Peyer's patch (tissue), 4 donors: Measurements from ENCODE around the gene ANOS1. TPM values are rescaled to one million over a fixed set of nuclear protein-coding genes. Genes with fewer than 3 reads are reported as not detected.
A peak's percentile ranks its signal among the peaks of the same experiment; 100 is the strongest.

ENCODE experiments used
- DNase-seq, 3 donors: peaks; one replicate each; pipeline ENCODE4 v3.0.0-alpha.2; 2017 to 2019
- H3K27ac ChIP-seq, 4 donors: fragments of 200-600 bp; sonication (generic); one replicate each; pipeline ENCODE4 v1.5.1; 2016 to 2019
- H3K27me3 ChIP-seq, 2 donors: fragments of 200-600 bp; sonication (generic); one replicate each; pipeline ENCODE4 v1.5.1; 2019
- H3K36me3 ChIP-seq, 3 donors: fragments of 200-600 bp; sonication (generic); one replicate each; pipeline ENCODE4 v1.5.1; 2016 to 2019
- H3K4me1 ChIP-seq, 4 donors: fragments of 200-600 bp; sonication (generic); one replicate each; pipeline ENCODE4 v1.5.1; 2016 to 2019
- H3K4me3 ChIP-seq, 4 donors: fragments of 200-600 bp; sonication (generic); 1 replicate in 3 of 4; 2 replicates in 1 of 4; pipeline ENCODE4 v1.5.1; 2016 to 2019; ENCODE audit warnings: mild to moderate bottlenecking in 1 of 4
- H3K9me3 ChIP-seq, 4 donors: fragments of 200-600 bp; sonication (generic); one replicate each; pipeline ENCODE4 v1.5.1; 2016 to 2019; ENCODE audit warnings: mild to moderate bottlenecking in 1 of 4
- CTCF ChIP-seq, 6 experiments: fragments of 450-650 bp in 4 of 6; fragments of 200-600 bp in 2 of 6; sonication (generic) in 1 of 6; IDR thresholded peaks; one replicate each; pipeline ENCODE4 v1.5.1; 2017 to 2019; ENCODE audit warnings: antibody characterized with exemption in 6 of 6, mild to moderate bottlenecking in 3 of 6, moderate library complexity in 1 of 6
- POLR2A ChIP-seq, 2 donors: fragments of 450-650 bp; IDR thresholded peaks; one replicate each; pipeline ENCODE4 v1.5.1; 2017; ENCODE audit warnings: antibody characterized with exemption in 2 of 2, mild to moderate bottlenecking in 2 of 2, moderate library complexity in 2 of 2
- total RNA-seq, 4 donors: library from RNA; depleted of rRNA; stranded (reverse); fragments of >200 nt; gene quantifications; one replicate each; pipeline ENCODE4 v1.1.0, GENCODE V29; 2016

The ANOS1 gene
- total RNA-seq, 4 donors from 2014 or later: 0.19 to 2.5 TPM; not detected in 2

DNA sequence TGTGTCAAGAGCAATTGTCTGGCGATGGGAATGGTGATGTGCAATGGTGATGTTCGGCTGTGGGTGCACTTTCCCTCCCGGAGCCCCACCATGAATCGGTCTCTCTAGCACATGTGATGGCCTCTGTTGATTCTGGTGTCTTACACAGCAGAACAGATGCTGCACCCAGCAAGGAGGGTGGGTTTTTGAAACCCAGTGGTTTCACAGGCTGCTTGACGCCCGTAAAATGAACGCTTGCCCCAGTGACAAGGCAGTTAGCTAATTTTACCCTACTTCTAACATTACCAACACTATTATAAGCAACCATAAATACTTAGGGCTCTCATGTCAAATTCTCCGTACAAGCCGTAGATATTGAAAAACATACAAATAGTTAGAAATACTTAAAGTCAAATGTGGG is 5.9 kb upstream of the ANOS1 start:
- no peak for DNase-seq
- TF ChIP-seq CTCF (IDR thresholded peaks at IDR 0.05) (no peak), POLR2A (IDR thresholded peaks at IDR 0.05) (no peak)
- Histone ChIP-seq H3K4me3 (no peak overlapping the region), H3K27ac (no peak overlapping the region), H3K9me3 (no peaks in the 10 kb centered on the region), H3K36me3 (no peaks in the 10 kb centered on the region), H3K27me3 (no peaks in the 10 kb centered on the region), H3K4me1 (no peaks in the 10 kb centered on the region)

DNA sequence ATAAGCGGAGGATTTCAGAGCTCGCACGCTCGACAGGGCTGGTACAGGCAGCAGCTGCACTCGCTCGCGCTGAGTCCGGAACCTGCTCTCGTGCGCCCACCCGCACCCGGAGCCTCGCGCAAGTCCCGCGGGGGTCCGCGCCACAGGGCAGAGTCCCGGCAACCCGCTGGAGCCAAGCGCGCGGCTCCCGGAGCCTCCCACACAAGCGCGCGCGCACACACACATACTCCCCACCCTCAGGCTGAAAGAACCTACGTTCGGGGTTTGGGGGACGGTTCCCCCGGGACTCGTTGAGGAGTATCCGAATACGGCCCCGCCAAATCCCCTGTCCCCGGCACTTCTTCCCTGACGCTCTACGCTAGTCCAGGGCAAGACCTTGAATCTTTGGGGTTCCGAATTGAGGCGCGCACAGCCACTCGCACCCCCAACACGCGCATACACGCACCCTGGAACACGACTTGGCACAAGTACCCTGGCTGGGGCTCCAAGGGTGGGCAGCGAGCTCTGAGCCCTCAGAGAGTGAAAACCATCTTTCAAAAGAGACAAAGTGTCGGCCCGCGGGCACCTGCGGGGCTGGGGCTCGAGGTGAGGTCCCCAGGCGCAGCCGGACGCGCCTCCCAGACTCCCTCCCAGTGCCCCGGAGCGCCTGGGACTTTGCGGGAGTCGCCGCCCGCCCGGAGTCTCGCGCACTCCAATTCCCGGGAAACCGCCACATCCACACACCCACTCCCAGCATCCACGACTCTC is 952 bp downstream of the ANOS1 start:
- no peaks in the 10 kb centered on the region for H3K4me1 ChIP-seq
- H3K27ac ChIP-seq: no peak overlapping the region
- H3K4me3 ChIP-seq: peak overlapping the region in 2 of 4 donors; percentile 39 to 40
- H3K36me3 ChIP-seq: no peaks in the 10 kb centered on the region
- H3K9me3 ChIP-seq: no peaks in the 10 kb centered on the region
- H3K27me3 ChIP-seq: no peaks in the 10 kb centered on the region
- DNase-seq: no peak
- TF ChIP-seq POLR2A (IDR thresholded peaks at IDR 0.05): no peak

DNA sequence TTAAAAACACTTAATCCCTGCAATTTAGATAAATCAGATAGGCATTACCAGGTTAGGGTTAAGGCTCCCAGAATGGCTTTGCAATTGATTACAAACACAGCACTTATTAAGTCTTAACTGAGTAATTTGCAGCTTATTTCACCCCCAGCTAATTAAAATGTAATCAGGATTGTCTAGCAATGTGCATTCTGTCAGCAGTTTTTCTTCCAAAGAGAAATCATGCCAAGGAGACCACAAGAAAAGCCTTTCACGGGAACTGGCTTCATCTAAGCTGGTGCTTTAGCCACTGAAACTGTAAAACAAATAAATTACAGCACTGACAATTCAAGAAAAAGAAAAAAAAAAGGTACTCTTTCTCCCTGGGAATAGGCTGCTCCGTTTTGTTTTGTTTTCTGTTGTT is 2.1 kb downstream of the ANOS1 start:
- Histone ChIP-seq H3K27ac (no peak overlapping the region), H3K9me3 (no peaks in the 10 kb centered on the region), H3K4me3 (no peak overlapping the region), H3K4me1 (no peaks in the 10 kb centered on the region), H3K36me3 (no peaks in the 10 kb centered on the region), H3K27me3 (no peaks in the 10 kb centered on the region)
- DNase-seq: no peak
- no peak for TF ChIP-seq CTCF (IDR thresholded peaks at IDR 0.05)
- TF ChIP-seq POLR2A (IDR thresholded peaks at IDR 0.05): no peak

GRCh38 chrX:8728932-8729535 is 2.9 kb downstream of the ANOS1 start:
- H3K4me1 ChIP-seq: no peaks in the 10 kb centered on the region
- no peak overlapping the region for H3K4me3 ChIP-seq
- TF ChIP-seq POLR2A (IDR thresholded peaks at IDR 0.05) (no peak), CTCF (IDR thresholded peaks at IDR 0.05) (no peak)
- no peak for DNase-seq
- H3K9me3 ChIP-seq: no peaks in the 10 kb centered on the region
- no peaks in the 10 kb centered on the region for H3K27me3 ChIP-seq
- no peaks in the 10 kb centered on the region for H3K36me3 ChIP-seq
- no peak overlapping the region for H3K27ac ChIP-seq

DNA sequence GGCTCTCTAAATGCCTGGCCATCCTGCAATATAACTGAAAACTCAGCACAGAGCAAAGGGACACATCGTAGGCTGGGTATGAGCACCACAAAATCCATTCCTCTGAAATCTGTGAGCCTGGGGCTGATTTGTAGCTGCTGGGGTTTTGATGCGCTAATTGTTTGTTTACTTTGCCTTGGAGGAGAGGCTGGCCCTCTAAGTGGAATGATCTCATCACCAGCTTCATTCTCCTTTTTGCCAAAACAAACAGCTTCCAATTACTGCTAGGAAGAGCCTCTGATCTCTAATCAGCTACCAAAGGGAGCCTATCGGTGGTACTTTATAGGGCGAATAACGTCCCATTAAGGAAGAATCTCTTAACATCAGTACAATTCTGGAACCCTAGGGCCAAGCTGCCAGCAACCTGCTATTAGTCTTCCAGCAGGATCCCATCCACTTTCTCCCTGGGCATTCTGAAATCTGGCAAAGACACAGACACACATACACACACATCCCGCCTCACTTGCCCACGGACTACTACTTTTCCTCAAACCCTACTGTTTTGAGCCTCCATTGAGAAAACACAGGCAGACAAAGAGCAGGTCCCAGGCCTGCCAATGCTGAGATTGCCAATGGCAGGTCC is 5.8 kb downstream of the ANOS1 start:
- no peak for DNase-seq
- Histone ChIP-seq H3K9me3 (no peaks in the 10 kb centered on the region), H3K4me1 (no peaks in the 10 kb centered on the region), H3K4me3 (no peak overlapping the region), H3K27me3 (no peaks in the 10 kb centered on the region), H3K27ac (no peak overlapping the region), H3K36me3 (no peaks in the 10 kb centered on the region)
- TF ChIP-seq CTCF (IDR thresholded peaks at IDR 0.05) (no peak), POLR2A (IDR thresholded peaks at IDR 0.05) (no peak)

GRCh38 chrX:8724300-8724699 is 7.6 kb downstream of the ANOS1 start:
- Histone ChIP-seq H3K9me3 (no peaks in the 10 kb centered on the region), H3K4me3 (no peak overlapping the region)
- TF ChIP-seq CTCF (IDR thresholded peaks at IDR 0.05) (no peak), POLR2A (IDR thresholded peaks at IDR 0.05) (no peak)

More at GRCh38 chrX:8724300-8724699, 7.6 kb downstream of the ANOS1 start:
- H3K36me3 ChIP-seq: no peaks in the 10 kb centered on the region
- H3K27me3 ChIP-seq: no peaks in the 10 kb centered on the region
- no peak overlapping the region for H3K27ac ChIP-seq
- H3K4me1 ChIP-seq: no peaks in the 10 kb centered on the region
- DNase-seq: no peak
